HG03575 (cell line): Measurements from ENCODE around the gene RALGPS1.

Source experiments
- ATAC-seq: cut with Tn5 transposase; IDR thresholded peaks from one replicate; pipeline ENCODE4 v1.9.1; 2021; ENCODE audit not compliant: unreplicated experiment, insufficient number of reproducible peaks, low FRiP score; ENCODE audit errors: extremely low read depth

Gene RALGPS1

DNA sequence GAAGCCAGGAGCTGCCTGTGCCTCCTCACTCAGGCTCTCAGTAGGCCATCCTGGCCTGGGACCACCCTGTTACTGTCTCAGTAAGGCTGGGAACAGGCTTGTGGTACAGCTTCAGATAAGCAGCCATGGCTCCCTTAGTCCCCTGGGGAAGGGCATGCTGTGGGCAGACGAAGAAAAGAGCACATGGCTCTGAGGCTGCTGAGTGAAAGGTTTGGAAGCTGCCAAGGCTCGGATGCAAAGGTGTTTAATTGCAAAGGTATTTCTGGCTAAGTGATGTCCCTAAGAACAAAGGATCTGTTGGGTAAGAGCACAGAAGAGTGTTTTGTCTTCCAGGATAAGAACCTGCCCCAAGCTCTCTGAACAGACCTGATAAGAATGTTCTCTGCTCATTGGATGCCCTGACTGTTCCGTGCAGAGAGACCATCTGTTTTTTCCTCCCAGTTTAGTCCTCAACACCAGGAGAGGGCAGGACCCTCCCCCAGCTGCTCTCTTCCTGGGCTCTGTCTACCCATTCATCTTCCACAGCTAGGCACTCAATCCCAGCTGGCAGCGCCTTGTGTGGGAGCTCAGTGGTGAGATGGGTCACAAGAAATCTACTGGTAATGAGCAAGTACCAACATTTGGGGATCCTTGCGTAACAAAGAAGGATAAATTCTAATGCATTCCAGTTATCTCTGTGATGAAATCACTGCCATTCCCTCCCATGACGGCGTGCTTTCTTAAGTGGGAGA is 190.2 kb downstream of the RALGPS1 start:
- ATAC-seq, result no peak

DNA sequence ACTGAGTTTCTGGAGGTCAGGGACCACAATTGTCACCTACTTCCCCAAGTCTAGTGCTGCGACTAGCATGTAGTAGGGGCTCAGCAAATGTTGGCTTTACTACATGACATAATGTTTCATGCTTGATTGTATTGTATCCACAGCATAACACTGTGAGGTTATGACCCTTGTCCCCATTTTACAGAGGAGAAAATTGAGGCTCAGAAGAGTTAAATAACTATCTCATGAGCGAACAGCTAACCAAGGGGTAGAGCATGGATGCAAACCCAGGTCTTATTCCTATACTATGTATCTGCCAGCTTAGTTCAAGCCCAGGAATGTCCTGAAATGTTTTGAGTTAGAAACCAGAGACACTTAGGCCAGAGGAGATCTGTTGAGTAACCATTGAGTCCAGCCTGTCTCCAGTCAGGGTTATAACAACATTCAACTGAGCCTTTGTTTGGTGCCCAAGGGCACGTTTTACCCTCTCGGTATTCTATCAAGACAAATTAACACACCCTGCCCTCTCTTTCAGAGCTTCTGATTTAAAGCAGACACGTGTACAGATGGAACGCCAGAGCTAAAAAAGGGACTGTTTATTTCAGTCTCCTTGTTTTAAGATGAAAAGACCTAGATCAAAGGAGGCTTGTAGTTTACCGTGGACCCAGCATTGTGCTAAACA is 191.4 kb downstream of the RALGPS1 start:
- no peak for ATAC-seq

DNA sequence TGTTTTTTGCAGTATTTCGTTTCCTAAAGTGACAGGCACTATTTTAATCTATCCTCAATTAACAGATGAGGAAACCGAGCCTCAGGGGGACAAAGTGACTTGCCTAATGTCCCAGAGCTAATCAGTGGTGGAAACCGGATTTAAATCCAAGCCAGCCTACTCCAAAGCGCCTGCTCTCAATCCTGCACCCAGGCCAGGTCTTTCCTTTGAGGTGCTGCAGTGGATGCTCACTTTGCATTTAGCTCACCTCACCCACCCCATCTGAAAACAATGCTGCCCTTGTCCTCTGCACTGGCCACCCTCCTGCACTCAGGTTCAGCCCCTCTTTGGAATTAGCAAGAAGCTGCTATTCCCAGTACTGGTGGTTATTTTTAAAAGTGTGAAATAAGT is 191.9 kb downstream of the RALGPS1 start:
- no peak for ATAC-seq

DNA sequence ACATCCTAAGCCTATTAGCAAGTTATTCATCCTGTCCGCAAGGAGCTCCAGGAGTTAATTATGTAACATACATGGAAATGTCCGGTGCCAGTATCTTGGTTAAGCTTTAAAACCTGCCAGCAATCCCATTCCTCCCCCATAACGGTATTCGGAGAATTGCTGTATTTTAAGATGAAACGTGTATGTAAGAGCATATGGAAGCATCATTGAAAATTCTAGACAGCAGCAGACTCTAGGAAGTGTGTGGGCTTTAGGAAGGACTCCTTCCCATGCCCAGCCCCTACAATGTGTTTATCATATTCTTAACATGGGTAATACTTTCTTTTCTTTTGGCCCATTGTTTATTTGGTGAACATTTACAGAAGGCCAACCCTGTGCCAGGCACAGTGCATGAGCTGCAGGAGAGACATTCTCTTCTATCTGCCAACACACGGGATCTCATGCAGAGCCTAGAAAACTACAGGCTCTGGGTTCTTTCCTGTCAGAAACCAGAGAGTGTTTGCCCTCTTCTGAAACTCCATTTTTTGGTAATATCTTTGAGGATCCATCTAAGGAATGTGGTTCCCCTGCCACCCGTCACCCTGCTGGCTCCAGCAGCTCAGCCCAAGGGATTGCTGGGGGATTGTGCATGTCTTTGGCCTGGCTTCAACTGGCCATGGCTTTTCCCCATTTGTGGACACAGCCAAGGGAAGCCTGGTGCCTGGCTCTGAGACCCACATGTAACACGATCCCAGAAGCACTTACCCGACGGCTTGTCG is 192.8 kb downstream of the RALGPS1 start:
- ATAC-seq, result no peak

DNA sequence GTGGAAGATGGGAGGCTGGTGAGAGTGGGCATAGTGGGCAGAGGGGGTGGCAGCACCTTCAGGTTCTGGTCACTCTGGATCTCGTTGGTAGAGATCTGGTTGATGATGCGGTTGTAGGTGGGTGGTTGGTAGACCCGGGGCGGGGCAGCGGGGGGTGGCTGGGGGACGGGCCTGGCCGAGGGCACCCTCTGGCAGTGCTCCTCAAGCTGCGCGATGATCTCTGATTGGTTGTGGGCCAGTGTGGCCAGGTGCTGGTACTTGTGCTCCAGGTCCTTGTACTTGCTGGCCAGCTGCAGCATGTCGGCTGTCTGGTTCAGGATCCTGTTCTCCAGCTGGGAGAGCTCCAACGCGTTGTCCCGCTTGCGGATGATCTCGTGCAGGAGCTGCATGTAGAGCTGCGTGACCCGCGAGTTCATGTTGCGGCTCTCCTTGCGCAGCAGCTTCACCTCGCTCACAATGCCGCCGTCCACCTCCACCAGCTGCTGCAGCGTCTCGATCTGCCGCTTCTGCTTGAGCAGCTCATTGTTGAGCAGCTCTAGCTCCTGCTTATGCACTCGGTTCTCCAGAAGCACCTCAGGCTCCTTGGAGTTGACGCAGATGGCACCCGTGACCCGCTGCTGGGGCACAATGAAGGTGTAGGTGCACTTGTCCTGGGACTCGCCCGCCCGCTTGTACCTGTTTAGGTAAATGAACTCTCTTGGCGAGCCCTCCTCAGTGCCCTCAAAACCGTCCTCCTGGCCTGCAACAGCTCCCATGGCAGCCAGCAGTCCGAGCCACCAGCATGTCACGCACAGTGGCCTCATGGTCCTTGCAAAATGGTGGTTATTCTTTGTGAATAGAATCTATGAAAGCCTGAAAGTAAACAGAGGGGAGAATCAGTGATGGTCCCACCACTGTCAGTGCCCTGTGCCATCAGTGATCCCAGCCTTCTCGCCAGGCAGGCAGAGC is 193.6 kb downstream of the RALGPS1 start:
- ATAC-seq, result no peak

DNA sequence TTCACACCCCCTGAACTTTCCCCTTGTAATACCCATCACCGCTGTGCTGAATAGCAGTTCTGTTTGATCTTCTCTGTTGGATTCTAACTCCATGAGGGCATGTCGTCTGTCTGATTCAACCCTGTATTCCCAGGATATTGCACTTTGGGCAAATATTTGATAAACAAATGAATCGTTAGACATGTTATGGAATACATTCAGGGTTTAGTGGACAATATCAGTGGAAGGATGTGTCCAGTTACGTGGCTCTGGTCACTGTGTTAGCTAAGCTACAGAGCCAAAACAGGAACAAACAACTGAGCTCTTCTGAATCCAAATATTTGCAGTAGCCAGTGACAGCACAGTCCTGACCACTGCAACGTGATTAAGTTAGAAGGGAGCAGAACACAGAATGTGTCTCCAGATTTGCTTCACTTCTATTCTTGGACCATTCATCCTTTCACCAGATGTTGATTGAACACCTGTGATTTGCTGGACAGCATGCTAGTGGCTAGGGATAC is 194.7 kb downstream of the RALGPS1 start:
- no peak for ATAC-seq

DNA sequence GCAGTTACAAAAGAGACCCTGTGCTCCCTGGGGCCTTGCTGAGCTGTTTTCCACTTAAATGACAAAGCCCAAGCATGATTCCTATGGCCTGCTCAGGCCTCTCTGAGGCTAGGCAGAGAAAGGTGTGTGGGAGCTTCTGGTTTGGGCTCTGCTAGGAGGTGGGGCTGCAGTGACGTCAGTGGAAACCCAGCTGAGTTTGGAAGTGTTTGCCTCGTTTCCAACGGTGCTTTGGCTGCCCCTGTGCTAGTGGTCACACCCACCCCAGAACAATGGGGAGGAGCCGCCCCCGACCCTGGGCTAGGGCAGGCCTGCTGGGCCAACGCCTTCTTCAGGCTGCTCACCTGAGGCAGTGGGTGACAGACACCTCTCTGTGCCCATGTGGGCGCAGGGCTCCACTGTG is 197.5 kb downstream of the RALGPS1 start:
- no peak for ATAC-seq

DNA sequence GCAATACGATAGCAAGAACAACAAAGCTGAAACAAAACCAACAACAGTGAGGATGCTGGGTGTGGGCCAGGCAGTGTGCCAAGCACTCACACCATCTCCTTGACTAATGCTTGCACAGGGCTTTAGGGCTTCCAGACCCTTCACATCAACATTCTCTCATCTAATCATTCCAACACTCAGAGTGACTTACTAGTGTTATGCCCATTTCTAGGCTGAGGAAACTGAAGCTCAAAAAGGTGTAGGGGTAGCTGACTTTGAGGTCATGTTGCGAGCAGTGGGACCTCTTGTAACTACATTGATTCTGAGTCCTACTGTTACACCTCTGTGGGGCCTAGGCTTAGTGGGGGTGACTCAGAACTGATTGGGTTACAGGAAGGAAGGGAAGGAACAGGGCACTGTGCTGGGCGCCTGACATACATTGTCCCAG is 198.2 kb downstream of the RALGPS1 start:
- ATAC-seq, result no peak

DNA sequence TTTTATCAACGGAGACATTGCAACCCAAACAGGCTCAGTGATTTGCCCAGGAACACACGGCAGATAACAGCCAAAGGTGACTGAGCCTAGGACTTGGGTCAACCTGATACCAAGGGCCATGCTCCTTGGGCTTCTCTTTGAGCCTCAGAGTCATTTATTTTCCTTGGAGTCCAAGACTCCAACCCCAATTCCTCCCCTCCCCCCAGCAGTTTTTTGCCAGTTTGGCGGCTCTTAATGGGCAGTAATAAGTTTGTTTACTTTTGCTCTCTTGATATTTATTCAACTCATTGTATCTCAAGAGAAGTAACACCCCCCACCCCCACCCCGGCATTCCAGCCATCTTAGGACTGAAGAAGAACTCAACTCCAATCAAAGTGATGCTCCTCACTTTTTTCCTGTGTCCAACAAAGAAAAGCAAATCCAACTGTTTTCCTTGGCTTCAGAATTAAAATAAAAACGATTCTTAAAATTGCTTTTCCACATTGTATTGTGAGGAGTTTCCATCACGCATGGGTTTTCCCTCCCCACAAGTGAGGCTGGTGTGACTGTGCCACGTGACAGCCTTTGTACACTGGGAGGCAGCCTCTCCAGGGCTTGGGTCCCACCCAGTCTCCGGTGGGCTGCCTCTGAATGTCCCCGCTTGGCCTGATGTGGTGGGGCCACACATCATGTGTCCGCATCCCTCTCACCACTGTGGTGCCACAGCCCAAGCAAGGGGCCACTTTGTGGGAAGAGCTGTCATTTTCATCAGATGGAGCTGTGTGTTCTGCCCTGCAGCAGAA is 198.8 kb downstream of the RALGPS1 start:
- ATAC-seq, result no peak

DNA sequence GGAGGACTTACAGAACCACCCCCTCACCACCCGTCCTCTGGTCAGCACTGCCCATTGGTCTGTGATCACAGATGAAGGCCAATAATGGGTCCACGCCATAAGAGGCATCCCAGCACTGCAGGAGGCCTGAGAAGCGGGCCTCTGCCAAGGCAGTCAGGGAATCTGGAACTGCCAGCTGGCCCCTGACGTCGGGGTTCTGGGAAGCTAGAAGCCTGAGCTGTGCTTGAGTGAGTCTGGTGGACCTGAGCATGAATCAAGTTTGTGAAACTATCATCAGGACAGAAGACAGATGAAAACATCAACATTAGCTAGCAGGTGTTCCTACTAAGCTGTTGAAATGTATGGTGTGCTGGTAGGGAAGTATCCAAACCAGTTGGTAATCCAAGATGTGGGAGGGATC is 200.0 kb downstream of the RALGPS1 start:
- no peak for ATAC-seq

DNA sequence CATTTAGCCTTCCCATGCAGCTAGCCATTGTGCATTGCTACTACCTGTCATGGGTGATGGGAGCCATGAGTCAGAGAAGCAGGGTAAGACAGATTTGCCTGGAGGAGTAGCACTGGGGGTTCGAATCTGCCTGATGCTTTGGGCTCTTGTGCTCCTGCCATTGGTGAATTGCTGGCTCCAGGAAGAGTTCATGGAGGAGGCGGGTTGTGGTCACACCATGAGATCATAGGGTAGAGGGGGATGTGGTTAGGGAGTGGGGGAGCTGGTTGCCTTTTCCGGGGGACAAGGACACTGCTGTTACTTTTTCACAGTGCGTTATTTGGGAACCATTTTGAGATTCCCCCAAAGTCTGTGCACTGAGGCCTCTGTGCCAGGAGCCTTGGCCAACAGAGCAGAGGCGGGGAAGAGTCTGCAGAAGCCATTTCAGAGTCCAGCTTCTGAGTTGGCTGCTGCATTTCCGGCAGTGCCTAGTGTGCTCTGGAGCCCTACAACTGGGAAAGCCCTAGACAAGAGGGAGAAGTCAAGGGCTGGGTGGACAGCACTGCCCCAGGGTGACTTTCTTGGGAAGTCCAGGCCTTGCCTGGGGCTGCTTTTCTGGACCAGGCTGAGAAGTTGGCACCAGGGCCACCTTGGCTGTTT is 201.6 kb downstream of the RALGPS1 start:
- no peak for ATAC-seq

DNA sequence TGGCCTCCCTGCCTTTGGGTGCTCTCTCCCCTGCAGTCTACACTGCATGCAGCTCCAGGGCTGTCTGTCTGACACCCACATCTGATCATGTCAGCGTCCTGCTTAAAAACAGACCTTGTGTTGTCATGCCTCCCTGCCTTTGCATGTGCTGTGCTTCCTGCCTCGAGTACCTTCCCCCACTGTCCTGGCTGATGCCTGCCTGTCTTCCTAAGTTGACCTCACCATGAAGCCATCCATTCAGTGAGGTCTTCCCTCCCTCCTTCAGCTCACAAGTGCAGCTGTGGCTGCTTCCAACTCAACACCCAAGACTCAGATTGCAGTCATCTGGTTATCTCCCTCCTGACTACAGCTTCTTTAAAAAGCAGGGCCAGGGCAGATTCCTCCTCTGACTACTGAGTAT is 202.4 kb downstream of the RALGPS1 start:
- no peak for ATAC-seq

DNA sequence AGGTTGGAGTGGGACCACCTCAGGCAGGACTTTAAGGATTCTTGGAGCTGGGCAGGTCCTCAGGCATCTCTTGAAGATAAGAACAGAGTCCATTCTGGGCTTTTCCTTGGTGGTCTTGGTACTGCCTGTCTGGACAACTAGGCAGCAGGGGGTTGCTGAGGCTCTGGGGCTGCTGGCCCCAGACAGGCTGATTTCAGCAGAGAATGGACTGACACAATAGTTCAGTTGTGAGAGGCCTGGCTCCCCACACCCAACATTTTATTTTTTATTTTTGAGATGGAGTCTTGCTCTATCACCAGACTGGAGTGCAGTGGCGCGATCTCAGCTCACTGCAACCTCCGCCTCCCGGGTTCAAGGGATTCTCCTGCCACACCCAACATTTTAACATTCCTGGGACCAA is 203.2 kb downstream of the RALGPS1 start:
- no peak for ATAC-seq

DNA sequence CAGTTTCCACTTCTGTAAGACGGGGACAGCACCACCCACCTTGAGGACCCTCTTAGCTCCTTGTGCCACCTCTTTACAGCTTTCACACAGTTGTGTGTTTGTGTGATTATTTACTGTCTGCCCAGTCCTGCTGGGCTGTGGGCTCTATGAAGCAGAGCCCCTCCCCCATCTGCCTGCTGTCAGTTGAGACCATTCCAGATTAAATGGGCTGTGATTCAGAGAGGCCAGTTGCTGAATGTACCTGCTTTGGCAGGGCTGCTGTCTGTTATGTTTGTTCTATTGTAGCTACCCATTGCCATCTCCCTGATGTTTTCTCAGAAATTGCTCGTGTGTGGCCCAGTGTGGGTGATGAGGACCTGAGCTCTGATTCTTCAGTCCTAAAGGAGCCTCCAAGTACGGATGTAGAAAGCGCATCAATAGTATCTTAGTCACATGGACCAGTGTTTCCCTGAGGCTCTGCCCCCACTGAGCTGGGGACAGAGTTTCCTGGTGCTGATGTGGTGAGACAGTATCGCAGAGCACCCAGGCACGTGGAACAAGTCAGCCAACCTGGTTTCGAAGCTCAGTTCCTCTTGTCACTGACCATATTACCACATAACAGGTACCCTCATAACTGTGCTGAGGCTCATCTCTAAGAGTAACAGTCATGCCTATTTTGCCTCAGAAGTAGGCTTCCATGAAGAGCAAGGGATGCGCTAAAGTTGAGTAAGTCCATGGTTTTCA is 204.2 kb downstream of the RALGPS1 start:
- no peak for ATAC-seq

DNA sequence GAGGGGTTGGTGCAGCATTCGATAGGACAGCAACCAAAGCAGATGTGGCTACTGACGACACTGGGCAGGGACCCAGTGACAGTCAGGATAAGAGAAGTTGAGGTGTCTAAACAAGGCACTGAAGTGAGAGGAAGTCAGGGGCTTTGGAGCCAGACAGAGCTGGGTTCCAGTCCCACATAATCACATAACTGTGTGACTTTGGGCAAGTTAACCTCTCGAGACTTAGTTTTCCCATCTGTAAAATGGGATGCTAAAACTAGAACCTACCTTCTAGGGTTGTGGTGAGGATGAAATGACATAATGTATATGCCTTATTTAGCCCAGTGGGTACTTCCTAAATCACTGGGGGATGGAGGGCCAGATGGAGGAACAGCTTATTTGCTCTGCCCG is 204.7 kb downstream of the RALGPS1 start:
- no peak for ATAC-seq

DNA sequence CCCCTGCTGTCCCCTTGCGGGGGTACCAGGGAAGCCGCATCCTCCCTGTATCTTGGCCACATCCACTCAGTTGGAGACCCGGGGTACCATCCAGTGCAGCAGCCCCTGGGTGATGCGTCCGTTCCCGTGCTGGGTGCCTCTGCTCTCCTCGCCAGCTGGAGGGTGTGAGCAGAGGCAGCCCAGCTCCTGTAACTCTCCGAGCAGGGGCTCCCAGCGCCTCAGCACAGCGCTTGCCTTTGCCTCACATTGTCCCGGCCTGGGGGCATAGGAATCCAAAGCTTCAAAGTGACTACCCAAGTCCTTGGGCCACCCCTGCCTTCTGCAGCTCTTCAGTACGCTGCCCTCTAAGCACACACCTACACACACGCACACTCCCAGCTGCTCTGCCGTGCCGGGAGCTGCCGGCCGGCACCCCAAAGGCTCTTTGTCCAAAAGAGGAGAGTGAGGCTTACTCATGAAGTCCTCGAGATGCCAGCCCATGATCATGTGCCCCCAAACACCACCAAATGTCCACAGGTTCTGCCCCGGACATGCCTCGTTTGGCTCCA is 207.1 kb downstream of the RALGPS1 start:
- no peak for ATAC-seq
